Activated effector memory CD4-positive, alpha-beta T cell treated with anti-CD3 and anti-CD28 coated beads, Interleukin-2, amount 50 U/mL, for 16 hours (primary cell): Measurements from ENCODE around the gene UHMK1.

ENCODE experiments used
- DNase-seq: peaks from one replicate; pipeline ENCODE4 v3.0.0-alpha.2; 2020

UHMK1 gene

GRCh38 chr1:162530988-162531319 lies 33.3 kb downstream of the UHMK1 start:
- DNase-seq, result no peak

GRCh38 chr1:162535501-162535900 lies 37.9 kb downstream of the UHMK1 start:
- no peak for DNase-seq

DNA sequence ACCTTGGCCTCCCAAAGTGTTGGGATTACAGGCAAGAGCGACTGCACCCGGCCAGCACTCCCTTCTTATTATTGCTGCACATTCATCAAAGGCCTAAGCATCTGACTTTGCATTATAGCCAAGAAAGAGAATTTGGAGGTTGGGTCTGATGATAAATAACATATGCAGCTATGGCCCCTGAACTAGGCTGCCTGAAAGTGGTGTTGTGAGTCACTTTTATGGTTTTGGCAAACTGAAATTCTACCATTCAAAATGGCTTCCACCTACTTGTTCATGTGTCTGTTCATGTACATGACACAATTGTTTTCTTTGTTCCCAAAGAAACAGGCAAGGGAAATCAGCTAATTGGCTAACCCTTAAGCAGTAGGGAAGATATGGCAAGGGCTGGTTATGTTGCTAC lies 38.9 kb downstream of the UHMK1 start:
- no peak for DNase-seq

GRCh38 chr1:162537216-162537615 lies 39.6 kb downstream of the UHMK1 start:
- DNase-seq, result no peak

- no peak for DNase-seq
These were observed 41.3 kb downstream of the UHMK1 start for GRCh38 chr1:162538815-162539431.

GRCh38 chr1:162541619-162542141 lies 44.1 kb downstream of the UHMK1 start:
- DNase-seq, result no peak

DNA sequence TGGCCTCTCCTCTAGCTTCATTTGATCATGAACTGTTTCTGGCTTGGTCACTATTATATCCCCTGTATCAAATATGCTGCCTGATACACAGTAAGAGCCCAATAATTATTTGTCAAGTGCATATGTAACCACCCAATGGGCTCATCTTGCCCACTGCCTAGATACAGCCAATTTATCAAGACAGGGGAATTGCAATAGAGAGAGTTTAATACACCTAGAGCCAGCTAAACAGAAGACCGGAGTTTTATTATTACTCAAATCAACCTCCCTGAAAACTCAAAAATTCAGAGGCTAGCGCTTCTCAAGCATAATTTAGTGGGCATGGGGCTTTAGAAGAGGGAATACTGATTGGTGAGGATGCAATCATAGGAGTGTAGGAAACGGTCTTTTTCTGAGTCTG lies 45.6 kb downstream of the UHMK1 start:
- DNase-seq, result no peak

GRCh38 chr1:162548170-162548569 lies 50.6 kb downstream of the UHMK1 start:
- DNase-seq, result no peak

- DNase-seq, result no peak
These were observed 51.4 kb downstream of the UHMK1 start for GRCh38 chr1:162549001-162549400.

DNA sequence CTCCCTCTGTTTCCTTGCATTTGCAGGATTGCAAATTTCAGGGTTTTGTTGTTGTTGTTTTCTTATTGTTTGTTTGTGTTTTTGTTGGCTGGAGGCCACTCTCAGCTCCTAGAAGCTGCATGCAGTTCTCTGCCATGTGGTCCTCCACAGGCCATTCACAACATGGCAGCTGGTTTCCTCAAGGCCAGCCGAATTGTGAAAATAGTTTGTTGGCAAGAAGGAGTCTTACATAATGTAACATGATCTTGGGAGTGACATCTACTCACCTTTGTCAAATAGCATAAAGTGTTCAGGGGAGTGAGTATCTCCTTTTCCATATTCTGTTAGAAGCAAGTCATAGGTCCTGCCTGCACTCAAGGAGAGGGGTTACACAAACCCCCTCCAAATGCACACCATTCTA lies 53.3 kb downstream of the UHMK1 start:
- DNase-seq, result no peak

DNA sequence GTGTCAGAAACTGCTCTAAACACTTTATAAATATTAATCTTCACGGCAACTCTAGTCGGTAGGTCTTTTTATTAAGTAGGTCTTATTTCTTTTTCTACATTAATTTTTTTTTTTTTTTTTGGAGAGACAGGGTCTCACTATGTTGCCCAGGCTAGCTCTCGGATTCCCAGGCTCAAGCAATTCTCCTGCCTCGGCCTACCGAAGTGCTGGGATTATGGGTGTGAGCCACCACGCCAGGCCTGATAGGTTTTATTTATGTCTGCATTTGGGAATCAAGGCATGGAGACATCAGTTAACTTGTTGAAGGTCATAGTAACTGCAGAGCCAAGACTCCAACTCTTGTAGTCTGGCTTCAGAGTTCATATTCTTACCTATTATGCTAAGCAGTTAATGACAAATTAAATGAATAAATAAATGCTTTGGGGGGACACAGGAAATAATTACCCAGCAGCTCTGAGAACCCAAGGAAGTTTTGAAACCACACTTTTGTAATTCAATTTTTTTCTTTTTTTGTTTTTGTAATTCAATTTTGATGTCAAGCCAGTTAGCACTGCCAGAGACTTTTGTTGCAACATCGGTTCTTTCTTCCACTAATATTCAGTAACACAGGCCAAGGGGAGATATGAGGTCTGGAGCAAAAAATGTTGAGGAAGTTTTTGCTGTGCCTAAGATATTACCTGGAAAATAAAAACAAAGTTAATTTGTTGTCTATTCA lies 54.5 kb downstream of the UHMK1 start:
- DNase-seq, result no peak

DNA sequence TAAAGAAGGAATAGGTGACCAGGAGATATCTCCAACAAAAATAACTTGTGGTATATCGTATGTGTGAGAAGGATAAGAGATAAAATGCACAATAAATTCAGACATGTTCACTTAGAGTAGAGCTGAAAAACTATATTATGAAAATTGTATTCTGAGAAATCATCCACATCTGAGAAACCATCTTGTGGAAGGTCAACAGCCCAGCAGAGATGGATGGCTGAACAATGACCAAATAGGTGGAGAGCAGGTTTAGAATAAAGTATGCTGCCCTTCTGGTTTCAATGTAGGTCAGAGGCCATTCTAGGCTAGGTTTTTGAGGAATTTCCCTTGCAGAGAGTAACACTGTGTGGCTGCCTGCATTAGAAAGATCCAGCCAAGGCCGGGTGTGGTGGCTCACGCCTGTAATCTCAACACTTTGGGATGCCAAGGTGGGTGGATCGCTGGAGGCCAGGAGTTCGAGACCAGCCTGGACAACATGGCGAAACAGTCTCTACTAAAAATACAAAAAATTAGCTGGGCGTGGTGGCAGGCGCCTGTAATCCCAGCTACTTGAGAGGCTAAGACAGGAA lies 55.1 kb downstream of the UHMK1 start:
- DNase-seq, result no peak

- DNase-seq, result no peak
These were observed 56.6 kb downstream of the UHMK1 start for GRCh38 chr1:162554258-162554657.

GRCh38 chr1:162557536-162557935 lies 59.9 kb downstream of the UHMK1 start:
- DNase-seq, result no peak

- no peak for DNase-seq
These were observed 62.9 kb downstream of the UHMK1 start for GRCh38 chr1:162560303-162561036.

DNA sequence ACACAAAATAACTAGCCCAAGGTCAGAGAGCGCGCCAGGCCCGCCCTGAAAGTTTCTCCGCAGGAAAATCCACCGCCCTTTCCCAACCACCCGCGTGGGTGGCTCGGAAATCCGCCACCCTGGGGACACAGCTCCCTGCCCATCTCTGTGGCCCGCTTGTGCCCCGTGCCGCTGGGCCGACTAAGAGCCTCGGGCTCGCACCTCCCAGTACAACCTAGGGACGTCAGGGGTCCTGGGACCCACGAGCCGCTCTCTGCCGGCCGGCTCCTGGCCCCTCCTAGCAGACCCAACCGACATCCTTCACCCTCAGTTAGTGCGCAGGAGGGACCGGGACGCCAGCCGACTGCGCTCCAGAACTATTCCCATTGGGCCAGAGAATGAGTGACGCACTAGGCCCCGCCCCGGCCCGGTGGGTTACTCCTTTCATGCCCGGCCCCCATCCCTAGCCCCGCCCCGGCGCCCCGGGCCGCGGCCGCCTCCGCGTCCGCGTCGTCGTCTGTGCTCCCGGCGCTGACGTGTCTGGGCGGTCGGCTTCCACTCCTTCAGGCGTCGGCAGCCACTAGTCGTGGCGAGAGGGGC lies 63.5 kb downstream of the UHMK1 start:
- peak; percentile 99 for DNase-seq

DNA sequence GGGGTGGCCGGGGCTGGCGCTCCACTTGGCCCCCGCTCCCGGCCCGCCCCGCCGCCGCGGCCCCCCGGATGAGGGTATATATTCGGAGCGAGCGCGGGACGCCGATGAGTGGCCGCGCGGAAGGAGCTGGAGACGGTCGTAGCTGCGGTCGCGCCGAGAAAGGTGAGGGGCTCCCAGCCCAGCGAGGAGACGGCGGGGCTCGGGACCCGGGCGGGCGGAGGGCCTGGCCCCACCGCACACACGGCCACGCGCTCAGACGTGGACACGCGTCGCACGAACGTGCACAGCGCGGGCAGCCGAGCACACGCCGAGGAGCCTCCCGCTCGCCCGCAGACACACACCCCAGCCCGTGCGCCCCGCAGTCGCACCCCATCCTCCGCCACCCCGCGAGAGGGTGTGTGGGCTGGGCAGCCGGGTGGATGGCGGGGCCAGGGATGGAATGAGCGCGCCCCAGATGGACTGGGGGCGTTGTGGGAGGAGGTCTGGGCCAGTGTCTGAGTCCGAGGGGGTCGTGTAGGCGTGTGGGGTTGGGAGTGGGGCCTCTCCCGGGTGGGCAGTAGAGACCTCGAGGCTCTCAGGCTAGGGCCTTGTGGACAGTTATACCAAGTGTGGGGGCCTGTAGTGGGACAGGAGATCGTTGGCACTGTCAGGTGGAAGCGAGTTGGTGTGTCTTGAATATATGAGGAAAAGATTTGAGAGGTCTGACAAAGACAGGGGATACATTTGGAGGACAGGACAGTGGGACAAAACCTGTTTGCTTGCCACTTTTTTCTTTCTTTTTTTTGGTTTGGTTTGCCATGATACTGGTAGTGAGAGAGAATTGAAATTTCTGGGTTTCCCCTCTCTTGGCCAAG lies 64.2 kb downstream of the UHMK1 start, which contains the start of gene UAP1:
TSS of gene UAP1 (plus strand) at position 107 of the 854 bp plus-strand sequence. CDS start 4,347 bp downstream, outside the sequence.
- DNase-seq, result no peak

DNA sequence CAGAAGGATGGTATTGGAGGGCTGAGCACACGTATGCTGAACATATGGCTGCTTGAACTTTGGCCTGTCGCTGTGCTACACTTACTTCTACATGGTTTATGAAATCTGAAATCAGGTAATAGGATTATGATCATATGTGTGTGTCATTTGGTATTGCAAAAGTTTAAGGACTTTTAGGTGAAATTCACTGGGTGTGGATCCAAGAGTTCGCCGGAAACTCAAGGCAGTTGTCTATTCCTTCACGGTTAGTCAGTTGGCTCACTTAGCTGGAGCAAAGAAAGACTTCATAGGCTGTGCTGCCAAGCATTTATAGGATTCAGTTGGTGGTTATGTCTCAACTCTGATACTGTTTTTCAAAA lies 64.8 kb downstream of the UHMK1 start:
- no peak for DNase-seq

DNA sequence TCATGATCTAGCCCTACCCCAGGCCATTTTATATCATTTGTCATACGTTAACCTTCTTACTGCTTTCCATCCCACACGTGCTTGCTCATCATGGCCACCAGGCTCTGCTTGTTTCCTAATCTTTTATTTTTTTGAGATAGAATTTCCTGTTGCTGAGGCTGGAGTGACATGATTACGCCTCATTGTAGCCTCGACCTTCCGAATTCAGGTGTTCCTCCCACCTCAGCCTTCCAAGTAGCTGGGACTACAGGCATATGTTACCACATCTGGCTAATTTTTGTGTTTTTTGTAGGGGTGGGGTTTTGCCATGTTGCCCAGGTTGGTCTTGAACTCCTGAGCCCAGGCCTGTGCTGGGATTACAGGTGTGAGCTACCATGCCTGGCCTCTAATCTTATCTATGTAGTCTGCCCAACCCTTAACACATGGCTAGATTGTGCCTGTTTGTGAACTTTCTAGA lies 67.2 kb downstream of the UHMK1 start:
- no peak for DNase-seq

DNA sequence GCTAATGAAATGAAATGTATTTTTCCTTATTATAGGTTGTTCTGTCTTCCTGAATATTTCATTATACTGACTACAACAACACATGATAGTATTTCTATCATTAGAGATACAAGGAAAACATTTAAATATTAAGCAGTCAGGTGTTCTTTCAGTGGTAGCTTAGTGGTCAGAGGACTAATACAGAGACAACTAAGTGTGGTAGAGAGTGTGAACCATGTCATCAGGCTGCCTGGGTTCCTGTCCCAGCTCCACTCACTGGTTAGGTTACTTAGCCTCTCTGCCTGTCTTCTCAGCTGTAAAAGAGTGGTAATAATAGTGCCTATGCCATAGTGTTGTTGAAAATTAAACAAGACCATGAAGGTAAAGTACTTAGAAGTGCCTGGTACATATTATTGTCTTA lies 67.8 kb downstream of the UHMK1 start:
- no peak for DNase-seq

DNA sequence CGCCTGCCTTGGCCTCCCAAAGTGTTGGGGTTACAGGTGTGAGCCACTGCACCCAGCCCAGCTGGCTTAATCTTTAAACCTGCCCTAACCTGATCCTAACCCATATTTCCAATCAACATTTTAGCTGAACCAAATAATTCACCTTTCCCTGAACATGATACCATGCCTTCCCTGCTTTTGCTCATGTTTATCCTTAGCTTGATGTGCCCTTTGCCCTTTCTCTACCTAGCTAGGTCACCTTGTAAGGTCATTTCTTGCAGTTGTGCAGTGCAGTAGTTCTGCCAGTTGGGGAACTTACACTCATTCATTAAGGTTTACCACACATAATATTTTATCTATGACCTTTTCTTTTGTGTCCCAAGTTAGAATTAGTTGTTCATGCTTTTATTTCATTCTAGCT lies 69.3 kb downstream of the UHMK1 start:
- no peak for DNase-seq

- no peak for DNase-seq
These were observed 71.2 kb downstream of the UHMK1 start for GRCh38 chr1:162568802-162569201.
